NCI-H446 treated with DMSO at 0.1 percent for 48 hours (cell line): ENCODE results near the gene DNAJC3.
"Not testable (repeated sequence)": the region's sequence is repeated elsewhere in the genome, so short reads cannot be mapped to it uniquely, and the experiment has no call there.

Source experiments
- DNase-seq: peaks from one replicate; lab custom pipeline; 2025; lab: John Stamatoyannopoulos, UW

Gene DNAJC3

DNA sequence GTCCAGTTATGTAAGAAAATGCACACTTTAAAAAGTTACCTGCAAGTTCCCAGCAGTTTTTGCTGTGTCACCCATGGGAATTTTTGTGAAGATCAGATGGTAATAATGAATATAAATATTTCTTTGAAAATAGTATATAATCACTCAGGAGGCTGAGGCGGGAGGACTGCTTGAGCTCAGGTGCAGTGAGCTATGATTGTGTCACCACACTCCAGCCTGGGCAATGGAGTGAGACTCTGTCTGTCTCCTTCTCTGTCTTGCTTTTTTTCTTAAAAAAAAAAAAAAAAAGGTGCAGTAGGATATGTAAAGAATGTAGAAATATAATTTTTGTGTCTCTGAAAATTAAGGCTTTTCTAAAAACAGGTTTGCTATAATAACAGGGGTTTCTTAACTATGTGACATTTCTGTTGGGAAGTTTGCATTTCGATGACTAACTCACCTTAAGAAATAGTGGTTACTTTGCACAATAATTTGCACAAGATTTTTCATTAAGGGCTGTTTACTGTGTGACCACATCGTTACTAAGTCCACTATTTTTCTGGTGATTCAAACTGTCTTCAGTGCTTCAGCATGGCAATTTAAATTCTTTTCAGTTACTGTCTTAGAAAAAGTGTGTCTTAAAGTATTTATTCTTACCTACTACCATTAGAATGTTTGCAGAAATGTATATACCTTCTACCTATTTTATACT is 37.3 kb downstream of the DNAJC3 start:
- no peak for DNase-seq

DNA sequence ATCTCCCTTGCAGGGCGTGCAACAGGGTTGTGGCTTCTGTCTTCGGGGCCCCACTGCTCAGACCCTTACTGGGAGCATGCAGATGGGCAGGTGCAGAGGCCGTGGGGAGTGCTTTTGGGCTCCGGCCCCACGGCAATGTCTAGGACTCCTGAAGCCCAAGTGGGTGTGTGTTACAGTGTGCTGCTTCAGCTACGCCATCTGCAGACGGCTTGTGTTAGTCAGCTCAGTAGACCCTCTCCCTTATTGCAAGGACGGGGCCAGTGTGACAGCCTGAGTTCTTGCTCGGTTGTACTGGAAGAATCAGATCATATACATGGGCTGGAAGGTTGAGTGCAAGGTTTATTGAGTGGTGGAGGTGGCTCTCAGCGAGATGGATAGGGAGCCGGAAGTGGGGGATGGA is 39.3 kb downstream of the DNAJC3 start:
- DNase-seq, result no peak

DNA sequence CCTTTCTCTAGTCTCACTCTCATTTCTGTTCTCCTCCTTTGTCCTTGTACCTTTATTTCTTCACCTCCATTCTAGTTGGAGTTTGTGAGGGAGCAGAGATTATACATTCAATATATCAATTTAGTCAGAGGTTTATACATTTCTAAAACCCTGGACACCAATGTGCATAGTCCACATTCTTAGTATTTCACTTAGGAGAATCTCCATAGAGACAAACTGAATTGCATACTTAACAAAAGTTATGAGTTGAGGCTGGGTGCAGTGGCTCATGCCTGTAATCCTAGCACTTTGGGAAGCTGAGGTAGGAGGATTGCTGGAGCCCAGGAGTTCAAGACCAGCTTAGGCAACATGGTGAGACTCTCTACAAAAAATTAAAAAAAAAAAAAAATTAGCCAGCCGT is 45.3 kb downstream of the DNAJC3 start:
- no peak for DNase-seq

DNA sequence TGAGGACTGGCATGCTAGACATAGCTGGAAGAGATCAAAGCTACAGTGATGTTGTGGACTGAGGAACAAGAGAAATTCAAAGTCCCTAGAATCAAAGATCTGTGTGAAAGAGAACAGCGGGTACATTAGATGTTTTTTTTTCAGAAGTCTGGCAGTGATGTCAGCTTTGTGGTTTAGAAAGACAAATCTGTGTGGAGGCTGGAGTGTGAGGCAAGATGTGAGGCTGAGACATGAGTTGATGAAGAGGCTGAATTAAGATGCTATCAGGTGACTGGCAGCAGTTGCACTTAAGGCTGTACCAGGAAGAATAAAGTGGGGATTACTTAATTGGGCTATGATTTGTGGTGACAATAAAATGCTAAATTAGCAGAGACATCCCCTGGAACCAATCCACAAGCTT is 46.5 kb downstream of the DNAJC3 start:
- DNase-seq, result no peak

DNA sequence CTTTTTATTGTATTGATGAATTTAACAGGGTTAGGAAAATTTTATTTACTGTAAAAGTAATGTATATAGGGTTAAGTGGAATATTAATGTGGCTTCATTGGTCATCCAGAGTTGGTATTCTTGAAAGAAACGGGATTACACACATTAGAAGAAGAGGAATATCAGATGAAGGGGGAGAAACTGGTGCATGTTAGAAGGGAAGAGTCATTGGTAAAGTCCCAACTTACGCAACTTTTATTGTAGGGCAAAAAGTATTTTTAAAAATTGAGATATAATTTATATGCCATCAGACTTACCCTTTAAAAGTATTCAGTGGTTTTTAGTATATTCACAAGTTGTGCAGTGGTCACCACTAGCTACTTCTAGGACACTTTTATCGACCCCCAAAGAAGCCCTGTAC is 47.3 kb downstream of the DNAJC3 start:
- no peak for DNase-seq

DNA sequence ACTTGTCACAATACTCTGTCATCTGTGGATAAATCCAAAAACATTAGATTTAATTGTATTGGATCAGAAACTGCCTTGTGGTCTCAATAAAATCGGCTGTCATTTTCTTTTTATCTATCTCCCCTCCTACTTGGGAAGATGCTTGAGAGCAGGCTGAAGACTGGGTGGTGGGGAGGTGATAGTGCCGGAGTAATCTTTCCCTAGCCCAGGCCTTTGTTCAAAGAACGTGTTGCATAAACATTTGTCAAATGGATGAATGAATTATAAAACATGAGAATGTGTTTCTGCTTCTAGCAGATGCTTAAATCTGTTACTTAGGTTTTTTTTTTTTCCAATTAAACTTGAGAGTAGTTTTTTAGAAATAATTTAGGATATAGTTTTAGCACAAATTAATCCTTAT is 49.9 kb downstream of the DNAJC3 start:
- DNase-seq, result no peak

DNA sequence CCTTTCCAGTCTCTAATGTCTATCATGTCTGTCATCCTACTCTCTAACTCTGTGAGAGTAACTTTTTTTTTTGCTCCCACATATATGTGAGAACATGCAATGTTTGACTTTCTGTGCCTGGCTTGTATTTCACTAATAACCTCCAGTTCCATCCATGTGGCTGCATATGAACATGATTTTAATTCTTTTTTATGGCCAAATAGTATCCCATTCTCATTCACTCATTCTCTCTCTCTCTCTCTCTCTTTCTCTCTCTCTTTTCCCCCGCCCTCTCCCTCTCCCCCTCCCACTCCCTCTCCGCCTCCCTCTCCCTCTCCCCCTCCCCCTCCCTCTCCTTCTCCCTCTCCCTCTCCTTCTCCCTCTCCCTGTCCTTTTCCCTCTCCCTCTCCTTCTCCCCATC is 52.0 kb downstream of the DNAJC3 start:
- no peak for DNase-seq

DNA sequence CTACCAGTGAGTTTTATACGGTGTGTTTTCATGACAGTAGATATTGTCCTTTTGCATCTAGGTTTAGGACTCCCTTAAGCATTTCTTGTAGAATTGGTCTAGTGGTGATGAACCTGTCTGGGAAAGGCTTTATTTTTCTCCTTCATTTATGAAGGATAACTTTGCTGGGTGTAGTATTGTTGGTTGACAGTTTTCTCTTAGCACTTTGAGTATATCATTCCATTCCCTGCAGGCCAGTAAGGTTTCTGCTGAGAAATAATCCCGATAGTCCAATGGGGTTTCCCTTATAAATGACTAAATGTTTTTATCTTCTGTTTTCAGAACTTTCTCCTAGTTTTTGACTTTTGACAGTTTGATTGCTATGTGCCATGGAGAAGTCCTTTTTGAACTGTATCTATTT is 57.2 kb downstream of the DNAJC3 start:
- no peak for DNase-seq

DNA sequence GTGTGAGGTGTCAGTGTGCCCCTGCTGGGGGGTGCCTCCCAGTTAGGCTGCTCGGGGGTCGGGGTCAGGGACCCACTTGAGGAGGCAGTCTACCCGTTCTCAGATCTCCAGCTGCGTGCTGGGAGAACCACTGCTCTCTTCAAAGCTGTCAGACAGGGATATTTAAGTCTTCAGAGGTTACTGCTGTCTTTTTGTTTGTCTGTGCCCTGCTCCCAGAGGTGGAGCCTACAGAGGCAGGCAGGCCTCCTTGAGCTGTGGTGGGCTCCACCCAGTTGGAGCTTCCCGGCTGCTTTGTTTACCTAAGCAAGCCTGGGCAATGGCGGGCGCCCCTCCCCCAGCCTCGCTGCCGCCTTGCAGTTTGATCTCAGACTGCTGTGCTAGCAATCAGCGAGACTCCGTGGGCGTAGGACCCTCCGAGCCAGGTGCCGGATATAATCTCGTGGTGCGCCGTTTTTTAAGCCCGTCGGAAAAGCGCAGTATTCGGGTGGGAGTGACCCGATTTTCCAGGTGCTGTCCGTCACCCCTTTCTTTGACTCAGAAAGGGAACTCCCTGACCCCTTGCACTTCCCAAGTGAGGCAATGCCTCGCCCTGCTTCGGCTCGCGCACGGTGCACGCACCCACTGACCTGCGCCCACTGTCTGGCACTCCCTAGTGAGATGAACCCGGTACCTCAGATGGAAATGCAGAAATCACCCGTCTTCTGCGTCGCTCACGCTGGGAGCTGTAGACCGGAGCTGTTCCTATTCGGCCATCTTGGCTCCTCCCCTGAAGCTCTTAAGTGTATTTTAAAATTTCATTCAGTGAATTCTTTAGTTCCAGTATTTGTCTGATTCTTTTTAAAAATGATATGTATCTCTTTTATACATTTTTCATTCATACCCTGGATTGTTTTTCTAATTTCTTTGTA is 63.4 kb downstream of the DNAJC3 start:
- not testable (repeated sequence) for DNase-seq

DNA sequence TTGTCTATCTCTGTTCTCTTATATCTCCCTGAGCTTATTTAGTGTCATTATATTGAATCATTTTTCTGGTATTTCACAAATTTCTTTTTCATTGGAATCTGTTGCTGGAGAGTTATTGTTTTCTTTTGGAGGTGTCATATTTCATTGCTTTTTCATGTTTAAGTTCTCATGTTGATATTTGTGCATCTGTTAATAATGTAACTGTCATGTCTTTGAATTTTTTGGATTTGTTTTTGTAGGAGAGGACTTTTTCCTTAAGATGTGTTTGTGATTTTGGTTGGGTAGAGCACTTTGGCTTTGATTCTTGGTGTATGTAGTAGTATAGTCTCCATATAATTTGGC is 64.0 kb downstream of the DNAJC3 start:
- DNase-seq, result no peak

DNA sequence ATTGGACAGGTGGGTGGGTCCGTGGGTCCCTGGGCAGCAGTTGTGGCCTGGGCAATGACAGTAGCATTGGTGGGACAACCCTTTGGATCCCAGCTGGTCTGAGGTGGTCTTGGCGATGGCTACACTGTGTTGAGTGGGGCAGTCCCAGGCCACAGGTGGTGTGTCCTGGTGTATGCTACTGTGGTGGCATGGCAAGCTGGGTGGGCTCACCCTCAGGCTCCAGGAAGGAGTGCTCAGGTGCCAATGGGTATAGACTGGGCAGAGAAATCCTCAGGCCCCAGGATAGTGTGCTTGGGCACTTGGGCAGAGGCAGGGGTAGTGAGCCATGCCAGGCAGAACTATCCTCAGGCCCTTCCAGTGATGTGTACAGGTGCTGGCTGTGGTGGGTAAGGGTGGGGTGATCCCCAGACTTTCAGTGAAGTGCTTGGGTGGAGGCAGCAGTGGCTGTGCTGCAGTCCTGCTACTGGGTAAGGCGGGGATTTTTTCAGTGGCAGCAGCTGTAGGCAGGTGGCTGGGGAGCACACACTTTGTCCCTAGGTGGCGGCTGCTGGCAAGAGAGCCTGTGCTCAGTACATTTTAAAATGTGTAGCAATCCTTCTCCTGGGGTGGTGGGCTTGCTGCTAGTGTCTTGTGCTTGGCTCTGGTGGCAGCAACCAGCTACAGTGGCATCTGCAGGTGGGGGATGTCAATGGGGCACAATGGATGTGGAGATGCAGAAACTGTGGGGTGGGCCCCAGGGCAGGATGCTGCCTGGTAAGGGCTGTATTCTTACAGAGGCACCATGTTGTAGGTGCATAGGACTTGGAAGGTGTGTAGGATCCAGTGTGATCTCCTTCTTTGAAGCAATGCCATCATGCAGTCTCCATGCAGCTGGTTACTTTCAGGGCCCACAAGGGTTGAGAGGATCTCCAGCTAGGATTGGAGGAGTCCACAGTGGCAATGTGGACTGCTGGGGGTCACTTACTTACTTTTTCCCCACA is 64.9 kb downstream of the DNAJC3 start:
- DNase-seq, result no peak

DNA sequence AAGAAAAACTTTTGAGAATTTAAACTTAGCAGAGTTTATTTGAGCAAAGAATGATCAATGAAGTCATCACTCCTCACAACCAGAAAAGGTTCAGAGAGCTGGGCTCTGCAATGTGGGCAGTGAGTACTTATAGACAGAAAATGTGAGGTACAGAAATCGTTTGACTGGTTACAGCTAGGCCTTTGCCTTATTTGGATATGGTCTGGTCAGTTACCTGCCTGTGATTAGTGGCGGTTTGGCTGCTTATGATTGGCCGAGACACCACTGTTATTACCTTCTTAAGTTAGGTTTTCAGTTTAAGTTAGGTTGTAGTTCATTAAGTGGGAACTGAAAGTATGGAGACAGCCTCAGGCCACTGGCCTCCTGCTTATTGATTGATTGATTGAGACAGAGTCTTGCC is 66.3 kb downstream of the DNAJC3 start:
- no peak for DNase-seq

DNA sequence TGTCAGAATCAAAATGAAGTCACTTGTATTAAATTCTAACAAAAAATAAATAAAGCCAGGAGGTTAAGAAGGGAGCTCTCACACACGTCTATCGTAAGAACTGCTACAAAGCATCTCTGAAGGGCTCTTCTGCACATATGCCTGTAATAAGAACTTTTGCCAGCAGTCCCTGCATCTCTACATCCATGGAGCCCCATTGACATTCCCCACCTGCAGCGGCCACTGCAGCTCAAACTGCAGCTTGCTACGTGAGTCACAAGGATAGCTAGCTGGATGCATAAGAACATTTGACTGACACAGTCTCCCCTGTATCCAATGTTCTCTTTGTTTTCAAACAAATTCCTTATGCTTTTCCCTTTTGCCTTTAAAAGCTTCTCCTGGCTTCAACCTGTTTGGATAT is 68.3 kb downstream of the DNAJC3 start:
- no peak for DNase-seq

DNA sequence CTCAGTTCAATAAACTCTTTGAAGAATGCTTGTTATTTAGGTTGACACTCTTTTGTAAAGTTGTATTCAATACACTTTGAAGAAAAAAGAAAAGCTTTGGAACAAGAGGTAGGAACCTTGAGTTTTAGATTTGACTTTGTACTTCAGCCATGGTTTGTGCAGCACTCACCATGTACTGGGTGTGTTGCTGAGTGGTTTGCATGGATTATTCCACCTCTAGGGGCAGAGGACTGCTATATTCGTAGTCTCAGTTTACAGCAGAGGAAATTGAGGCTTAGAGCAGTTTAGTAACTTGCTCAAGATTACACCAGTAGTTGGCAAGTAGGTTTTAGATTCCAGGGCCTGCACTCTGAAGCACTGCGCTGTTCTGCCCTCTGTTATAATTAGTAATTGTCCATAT is 68.8 kb downstream of the DNAJC3 start:
- no peak for DNase-seq

DNA sequence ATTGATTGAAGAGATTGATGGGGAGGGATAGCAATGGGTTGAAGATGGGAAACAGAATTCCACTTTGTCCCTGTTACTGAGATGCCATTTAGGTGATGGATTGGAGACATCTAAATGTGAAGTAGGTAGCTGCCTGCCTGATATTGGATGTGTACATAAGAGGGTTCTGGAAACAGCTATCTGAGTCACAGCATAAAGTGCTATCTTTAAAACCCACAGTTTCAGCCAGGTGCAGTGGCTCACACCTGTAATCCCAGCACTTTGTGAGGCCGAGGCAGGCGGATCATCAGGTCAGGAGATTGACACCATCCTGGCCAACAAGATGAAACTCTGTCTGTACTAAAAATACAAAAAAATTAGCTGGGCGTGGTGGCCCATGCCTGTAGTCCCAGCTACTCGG is 72.6 kb downstream of the DNAJC3 start:
- DNase-seq, result no peak

DNA sequence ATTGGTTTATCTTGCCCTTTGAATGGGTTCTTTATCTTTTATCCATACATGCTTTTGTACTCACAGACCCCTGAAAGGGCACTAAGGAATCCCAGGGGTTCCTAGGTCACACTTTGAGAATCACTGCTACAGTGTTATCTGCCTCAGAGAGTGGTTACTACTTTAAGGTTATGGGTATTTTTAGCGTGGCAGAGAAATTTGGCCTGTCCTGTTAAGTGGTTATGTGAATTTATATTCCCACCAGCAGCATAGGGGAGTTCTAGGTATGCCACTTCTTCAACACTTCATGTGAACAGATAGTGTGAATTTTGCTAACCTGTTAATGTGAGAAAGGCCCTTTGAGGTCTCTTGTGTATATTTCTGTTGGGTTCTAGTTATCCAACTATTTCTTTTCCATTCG is 75.7 kb downstream of the DNAJC3 start:
- no peak for DNase-seq

DNA sequence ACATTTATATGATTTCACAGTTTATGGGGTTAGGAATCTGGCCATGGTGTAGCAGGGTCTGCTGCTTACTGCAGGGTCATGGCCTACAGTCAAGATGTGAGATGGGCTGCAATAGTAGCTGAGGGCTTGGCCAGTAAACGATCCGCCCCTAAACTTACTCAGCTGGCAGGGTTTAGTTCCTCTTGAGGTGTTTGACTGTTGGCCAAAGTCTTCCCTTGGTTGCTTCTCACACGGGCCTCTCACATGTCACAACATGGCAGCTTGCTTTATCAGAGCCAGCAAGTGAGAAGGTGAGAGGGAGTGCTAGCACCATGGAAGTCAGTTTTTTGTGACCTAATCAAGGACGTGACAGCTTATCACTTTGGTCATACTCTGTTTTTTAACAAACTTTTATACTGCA is 77.1 kb downstream of the DNAJC3 start:
- no peak for DNase-seq

DNA sequence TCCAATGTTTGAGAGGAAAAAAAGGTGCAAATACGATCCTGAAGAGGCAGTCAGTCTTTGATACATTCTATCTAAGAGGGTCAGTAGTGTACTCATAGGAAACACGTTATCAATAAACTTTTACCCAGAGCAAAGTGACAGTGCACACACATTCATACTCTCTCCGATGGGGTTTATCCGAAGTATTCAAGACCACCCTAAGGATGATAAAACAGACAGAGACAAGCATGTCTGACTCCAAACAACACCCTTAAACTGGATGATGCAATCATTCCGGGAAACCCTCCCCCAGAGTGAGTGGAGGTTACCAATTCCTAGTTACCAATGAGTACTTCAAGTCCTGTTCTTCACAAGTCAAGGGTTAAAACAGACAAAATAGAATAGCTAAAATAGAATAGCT is 79.1 kb downstream of the DNAJC3 start:
- no peak for DNase-seq

DNA sequence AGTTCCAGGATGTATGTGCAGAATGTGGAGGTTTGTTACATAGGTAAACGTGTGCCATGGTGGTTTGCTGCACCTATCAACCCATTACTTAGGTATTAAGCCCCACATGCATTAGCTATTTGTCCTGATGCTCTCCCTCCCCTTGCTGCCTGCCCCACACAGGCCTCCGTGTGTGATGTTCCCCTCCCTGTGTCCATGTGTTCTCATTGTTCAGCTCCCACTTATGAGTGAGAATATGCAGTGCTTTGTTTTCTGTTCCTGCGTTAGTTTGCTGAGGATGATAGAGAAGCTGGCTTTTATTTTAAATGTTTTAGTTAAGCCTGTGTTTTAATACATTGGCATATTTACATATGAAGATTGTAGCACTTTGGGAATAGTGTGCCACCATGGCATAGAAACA is 85.7 kb downstream of the DNAJC3 start:
- not testable (repeated sequence) for DNase-seq

DNA sequence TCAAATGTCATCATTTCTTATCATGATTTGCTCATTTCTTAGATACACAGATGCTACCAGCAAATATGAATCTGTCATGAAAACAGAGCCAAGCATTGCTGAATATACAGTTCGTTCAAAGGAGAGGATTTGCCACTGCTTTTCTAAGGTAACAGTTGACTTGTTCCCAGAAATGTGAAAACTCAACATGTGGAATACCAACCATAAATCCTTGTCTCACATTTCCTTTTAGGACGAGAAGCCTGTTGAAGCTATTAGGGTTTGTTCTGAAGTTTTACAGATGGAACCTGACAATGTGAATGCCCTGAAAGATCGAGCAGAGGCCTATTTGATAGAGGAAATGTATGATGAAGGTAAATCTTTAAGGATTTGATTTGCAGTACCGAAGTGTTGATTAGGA is 86.7 kb downstream of the DNAJC3 start:
- no peak for DNase-seq

DNA sequence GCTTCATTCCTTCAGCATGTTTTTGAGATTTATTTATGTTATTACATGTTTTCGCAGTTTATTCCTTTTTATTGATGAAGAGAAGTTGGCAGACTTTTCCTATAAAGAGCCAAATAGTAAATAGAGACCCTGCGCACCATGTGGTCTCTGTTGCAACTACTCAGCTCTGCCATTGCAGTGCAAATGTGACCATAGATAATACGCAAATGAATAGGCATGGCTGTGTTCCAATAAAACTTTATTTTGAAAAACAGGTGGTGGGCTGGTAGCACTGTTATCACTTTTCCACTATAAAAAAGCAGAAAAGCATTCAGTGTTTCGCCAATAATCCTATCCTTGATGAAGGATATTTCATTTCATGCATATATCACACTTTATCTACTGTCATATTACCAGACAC is 95.0 kb downstream of the DNAJC3 start:
- no peak for DNase-seq

DNA sequence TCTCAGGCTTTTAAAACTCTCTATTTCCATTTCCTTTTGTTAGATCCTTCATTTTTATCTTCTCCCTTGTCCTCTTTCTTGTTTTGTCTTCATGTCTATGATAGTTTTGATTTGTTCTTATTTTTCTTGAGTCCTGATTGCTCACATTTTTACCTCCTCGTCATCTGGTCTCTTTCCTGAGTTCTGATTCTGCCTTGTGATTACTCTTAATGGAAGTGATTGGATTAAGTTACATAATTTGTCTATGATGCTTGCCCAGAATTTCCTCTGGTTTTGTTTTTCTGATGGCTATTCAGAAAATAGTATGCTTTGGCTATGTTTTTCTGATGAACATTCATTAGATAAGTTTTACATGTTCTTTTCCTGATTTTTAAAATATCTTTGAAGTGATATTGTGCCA is 102.6 kb downstream of the DNAJC3 start:
- no peak for DNase-seq

DNA sequence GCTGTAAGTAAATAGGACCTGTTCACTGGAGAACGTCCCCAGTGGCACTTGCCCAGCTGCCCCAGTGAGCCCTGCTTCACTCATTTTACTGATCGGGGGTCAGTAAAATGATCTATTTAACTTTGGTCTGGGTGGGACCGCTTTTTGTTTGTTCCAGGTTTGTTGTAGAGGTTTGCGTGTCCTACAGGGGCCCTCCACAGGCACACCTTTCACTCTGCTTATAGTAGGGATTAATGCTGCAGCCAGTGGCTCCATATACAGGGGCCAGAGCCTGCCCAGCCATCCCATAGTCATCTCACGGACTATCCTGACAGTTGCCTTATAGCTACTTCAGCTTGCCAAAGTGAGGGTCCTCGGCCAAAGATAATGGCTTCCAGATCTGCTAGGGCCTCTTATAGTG is 104.1 kb downstream of the DNAJC3 start:
- DNase-seq, result no peak
